ENCODE data around the gene APPBP2.

GRCh38 chr17:60535382-60536279 lies 9.6 kb upstream of the APPBP2 start:
- no peak for TF ChIP-seq POLR2A (IDR thresholded peaks at IDR 0.05; ENCODE audit: low read depth, low read length)
- TF ChIP-seq POLR2AphosphoS5 (IDR thresholded peaks at IDR 0.05; ENCODE audit: low read depth, low read length): no peak
- TF ChIP-seq POU2F2 (IDR thresholded peaks at IDR 0.05; ENCODE audit: low read depth, low read length): no peak

Measured in GM12891 (cell line).